Lung (tissue), 12 donors: Measurements from ENCODE around the gene TNFAIP3. TPM values are rescaled to one million over a fixed set of nuclear protein-coding genes. Genes with fewer than 3 reads are reported as not detected.
A peak's percentile ranks its signal among the peaks of the same experiment; 100 is the strongest.

Experiments
- ATAC-seq: fragments of 200-7000 bp; cut with Tn5 transposase; one replicate; pipeline ENCODE4 v1.9.1; 2020; ENCODE audit warnings: moderate number of reproducible peaks; ENCODE audit not compliant: insufficient read depth, low FRiP score
- DNase-seq, 3 donors: peaks; one replicate each; pipeline ENCODE4 v3.0.0-alpha.2; 2013 to 2017
- H3K27ac ChIP-seq, 2 donors: one replicate each; pipeline ENCODE4 v1.5.1; 2013; ENCODE audit warnings: mild to moderate bottlenecking in 2 of 2, moderate library complexity in 2 of 2, control low read depth in 1 of 2, inconsistent platforms in 1 of 2, low read depth in 1 of 2, low read length in 1 of 2
- H3K27me3 ChIP-seq, 3 donors: one replicate each; pipeline ENCODE4 v1.5.1; 2013; ENCODE audit warnings: low read length in 2 of 3; ENCODE audit not compliant: control insufficient read depth in 3 of 3, insufficient read depth in 3 of 3
- H3K36me3 ChIP-seq, 4 donors: one replicate each; pipeline ENCODE4 v1.5.1; 2013; ENCODE audit warnings: low read length in 4 of 4, mild to moderate bottlenecking in 1 of 4, moderate library complexity in 1 of 4; ENCODE audit not compliant: control insufficient read depth in 4 of 4, insufficient read depth in 4 of 4
- H3K4me1 ChIP-seq, 5 donors: one replicate each; pipeline ENCODE4 v1.5.1; 2013; ENCODE audit warnings: low read length in 5 of 5, mild to moderate bottlenecking in 2 of 5, moderate library complexity in 1 of 5; ENCODE audit not compliant: control insufficient read depth in 5 of 5, insufficient read depth in 5 of 5
- H3K4me3 ChIP-seq: one replicate; pipeline ENCODE4 v1.5.1; 2013; ENCODE audit warnings: mild to moderate bottlenecking, control low read depth, moderate library complexity
- H3K9ac ChIP-seq, 2 donors: one replicate each; pipeline ENCODE4 v1.5.1; 2013; ENCODE audit warnings: low read length in 2 of 2, control low read depth in 1 of 2; ENCODE audit not compliant: insufficient read depth in 1 of 2
- H3K9me3 ChIP-seq, 4 donors: one replicate each; pipeline ENCODE4 v1.5.1; 2013; ENCODE audit warnings: low read length in 3 of 4, mild to moderate bottlenecking in 1 of 4, moderate library complexity in 1 of 4; ENCODE audit not compliant: control insufficient read depth in 4 of 4, insufficient read depth in 3 of 4
- CTCF ChIP-seq: IDR thresholded peaks from 2 replicates; pipeline ENCODE4 v1.5.1; 2012; ENCODE audit warnings: mild to moderate bottlenecking; ENCODE audit errors: control extremely low read depth, extremely low read depth
- WGBS, 2 donors: extraction: QIAGEN DNeasy Blood & Tissue Kit; methylation state at CpG; one replicate each; pipeline ENCODE4 v1.1.7; 2013; 5-methylcytosine and 5-hydroxymethylcytosine counted together
- polyA plus RNA-seq, 2 donors: library from polyadenylated mRNA; stranded (reverse); fragments of 200-250 nt; gene quantifications; one replicate each; pipeline ENCODE4 v1.2.1, GENCODE V29; 2013
- total RNA-seq, 2 donors: library from RNA; depleted of rRNA in 1 of 2; stranded (reverse); fragments of >200 nt in 1 of 2; gene quantifications; one replicate each; pipeline ENCODE4 v1.2.1, GENCODE V29; 2014 to 2021
- donor health status: control.
- donor health status: control.
- donor health status: Bipolar disorder and iron deficiency.
- donor health status: healthy.
- donor health status: DM: yes; HTN: yes; CAD: no.

The TNFAIP3 gene
- total and polyA plus RNA-seq, 4 donors: 13.4 to 396 (median 87.5) TPM

- ATAC-seq (no peak), DNase-seq (no peak)
- no peak for TF ChIP-seq CTCF
- H3K27me3 ChIP-seq: no peaks in the 10 kb centered on the region
- 78 to 88% methylated on average over 11 of the region's 11 CpGs for WGBS, 2 donors
- H3K4me3 ChIP-seq: no peak overlapping the region
- H3K4me1 ChIP-seq: peaks cover 0 to 29% (median 13%) of the 10 kb centered on the region in 5 donors
- peak overlapping the region in 1 of 2 donors; percentile 20 for H3K27ac ChIP-seq
- no peak overlapping the region for H3K9ac ChIP-seq
- no peaks in the 10 kb centered on the region for H3K9me3 ChIP-seq
- H3K36me3 ChIP-seq: peaks cover 6 to 19% (median 14%) of the 10 kb centered on the region in 4 donors
Observed at GRCh38 chr6:137871291-137871690, 4.2 kb downstream of the TNFAIP3 start.

- Histone ChIP-seq H3K27ac (peak overlapping the region in 1 of 2 donors; percentile 11), H3K4me1 (peaks cover 0 to 27% (median 13%) of the 10 kb centered on the region in 5 donors), H3K27me3 (no peaks in the 10 kb centered on the region), H3K4me3 (no peak overlapping the region), H3K9ac (no peak overlapping the region), H3K36me3 (peaks cover 12 to 22% (median 18%) of the 10 kb centered on the region in 4 donors), H3K9me3 (no peaks in the 10 kb centered on the region)
- ATAC-seq: no peak
- WGBS, 2 donors: 81 to 82% methylated on average over 1 of the region's 1 CpG
- DNase-seq: no peak
- TF ChIP-seq CTCF: no peak
Observed at GRCh38 chr6:137871831-137872454, 4.9 kb downstream of the TNFAIP3 start.

- Histone ChIP-seq H3K9ac (no peak overlapping the region), H3K27ac (peak overlapping the region in 1 of 2 donors; percentile 0), H3K9me3 (no peaks in the 10 kb centered on the region), H3K4me1 (peaks cover 0 to 27% (median 13%) of the 10 kb centered on the region in 5 donors), H3K4me3 (no peak overlapping the region), H3K27me3 (no peaks in the 10 kb centered on the region), H3K36me3 (peaks cover 17 to 27% (median 23%) of the 10 kb centered on the region in 4 donors)
- no peak for DNase-seq
- no peak for TF ChIP-seq CTCF
- 60 to 70% methylated on average over 2 of the region's 2 CpGs for WGBS, 2 donors
- ATAC-seq: no peak
Observed at GRCh38 chr6:137872581-137873115, 5.6 kb downstream of the TNFAIP3 start.
